BE2C (cell line): ENCODE measurements around the gene SPTBN1.
A peak's percentile ranks its signal among the peaks of the same experiment; 100 is the strongest.

ENCODE experiments used
- DNase-seq: peaks from one replicate; pipeline ENCODE4 v3.0.0-alpha.2; 2020
- H3K27me3 ChIP-seq: fragments of 250-450 bp; sonication (Bioruptor Pico); 2 replicates; pipeline ENCODE4 v1.5.1; 2020; ENCODE audit warnings: mild to moderate bottlenecking
- H3K36me3 ChIP-seq: fragments of 250-450 bp; sonication (Bioruptor Pico); 2 replicates; pipeline ENCODE4 v1.5.1; 2020; ENCODE audit warnings: mild to moderate bottlenecking
- H3K4me1 ChIP-seq: fragments of 250-450 bp; sonication (Bioruptor Pico); 2 replicates; pipeline ENCODE4 v1.5.1; 2020
- H3K4me3 ChIP-seq: 2 replicates; pipeline ENCODE4 v1.5.1; 2011; ENCODE audit warnings: low read depth, low read length
- H3K9me3 ChIP-seq: fragments of 250-450 bp; sonication (Bioruptor Pico); 2 replicates; pipeline ENCODE4 v1.5.1; 2020
- CTCF ChIP-seq: IDR thresholded peaks from 2 replicates; pipeline ENCODE4 v1.5.1; 2012; ENCODE audit warnings: mild to moderate bottlenecking, low read depth, low read length

The SPTBN1 gene

GRCh38 chr2:54566896-54567295 lies 110.8 kb downstream of the SPTBN1 start:
- TF ChIP-seq CTCF: no peak
- Histone ChIP-seq H3K4me1 (peaks cover 8% of the 10 kb centered on the region), H3K36me3 (no peaks in the 10 kb centered on the region), H3K4me3 (no peak overlapping the region), H3K27me3 (no peaks in the 10 kb centered on the region), H3K9me3 (no peaks in the 10 kb centered on the region)
- DNase-seq: no peak

- no peaks in the 10 kb centered on the region for H3K9me3 ChIP-seq
- H3K36me3 ChIP-seq: no peaks in the 10 kb centered on the region
- no peak overlapping the region for H3K4me3 ChIP-seq
- peak; percentile 39 for DNase-seq
- no peaks in the 10 kb centered on the region for H3K27me3 ChIP-seq
- peaks cover 17% of the 10 kb centered on the region for H3K4me1 ChIP-seq
- TF ChIP-seq CTCF: no peak
These were observed 112.8 kb downstream of the SPTBN1 start for GRCh38 chr2:54568876-54569321.

- peaks cover 26% of the 10 kb centered on the region for H3K4me1 ChIP-seq
- H3K4me3 ChIP-seq: no peak overlapping the region
These were observed 113.7 kb downstream of the SPTBN1 start for GRCh38 chr2:54569745-54570301.

GRCh38 chr2:54570321-54570855 lies 114.3 kb downstream of the SPTBN1 start:
- Histone ChIP-seq H3K36me3 (no peaks in the 10 kb centered on the region), H3K4me1 (peaks cover 26% of the 10 kb centered on the region), H3K9me3 (no peaks in the 10 kb centered on the region), H3K27me3 (no peaks in the 10 kb centered on the region), H3K4me3 (no peak overlapping the region)
- TF ChIP-seq CTCF: no peak
- DNase-seq: no peak

More at GRCh38 chr2:54569745-54570301, 113.7 kb downstream of the SPTBN1 start:
- TF ChIP-seq CTCF: no peak
- H3K27me3 ChIP-seq: no peaks in the 10 kb centered on the region
- no peak for DNase-seq
- H3K9me3 ChIP-seq: no peaks in the 10 kb centered on the region
- H3K36me3 ChIP-seq: no peaks in the 10 kb centered on the region

GRCh38 chr2:54570925-54571694 lies 115.0 kb downstream of the SPTBN1 start:
- Histone ChIP-seq H3K4me1 (peaks cover 26% of the 10 kb centered on the region), H3K9me3 (no peaks in the 10 kb centered on the region), H3K27me3 (no peaks in the 10 kb centered on the region), H3K4me3 (no peak overlapping the region), H3K36me3 (no peaks in the 10 kb centered on the region)
- DNase-seq: peak; percentile 11
- no peak for TF ChIP-seq CTCF

GRCh38 chr2:54572262-54572635 lies 116.1 kb downstream of the SPTBN1 start:
- no peak for DNase-seq
- no peak for TF ChIP-seq CTCF
- no peak overlapping the region for H3K4me3 ChIP-seq
- no peaks in the 10 kb centered on the region for H3K9me3 ChIP-seq
- no peaks in the 10 kb centered on the region for H3K27me3 ChIP-seq
- H3K36me3 ChIP-seq: no peaks in the 10 kb centered on the region
- peaks cover 26% of the 10 kb centered on the region for H3K4me1 ChIP-seq
